ENCODE results near the gene PDE1A. TPM values are rescaled to one million over a fixed set of nuclear protein-coding genes. Genes with fewer than 3 reads are reported as not detected.

PDE1A gene
- total RNA-seq, 1 experiment from 2014 or later = not detected

- Mint-ChIP-seq H3K36me3 (ENCODE audit: insufficient read depth, unreplicated experiment) (no peaks in the 10 kb centered on the region), H3K9me3 (ENCODE audit: unreplicated experiment) (peaks cover 13% of the 10 kb centered on the region), H3K27ac (ENCODE audit: unreplicated experiment) (peak overlapping the region; percentile 78), H3K4me1 (ENCODE audit: low read depth, unreplicated experiment) (no peaks in the 10 kb centered on the region), H3K27me3 (ENCODE audit: insufficient read depth, unreplicated experiment) (no peaks in the 10 kb centered on the region), H3K4me3 (ENCODE audit: unreplicated experiment) (no peak overlapping the region)
- intact Hi-C loops (cut with micrococcal nuclease; ENCODE audit: unreplicated experiment) = no loop called here
- BruUV-seq (replicated peaks) = no TSS peak
- peaks cover 3% of the 10 kb centered on the region for H3K9me3 ChIP-seq
- no peak overlapping the region for H3K4me3 ChIP-seq (ENCODE audit: low read depth, low read length)
- CTCF ChIA-PET = no interaction called here
- POLR2A ChIA-PET = no interaction called here
- H3K27me3 ChIP-seq (replicated peaks; ENCODE audit: control insufficient read depth, insufficient read depth, low read length) = no peaks in the 10 kb centered on the region
- no peaks in the 10 kb centered on the region for H3K36me3 ChIP-seq (ENCODE audit: control insufficient read depth, insufficient read depth, low read length)
- H3K4me1 ChIP-seq = peaks cover 9% of the 10 kb centered on the region
- TF ChIP-seq, protein P1, sequence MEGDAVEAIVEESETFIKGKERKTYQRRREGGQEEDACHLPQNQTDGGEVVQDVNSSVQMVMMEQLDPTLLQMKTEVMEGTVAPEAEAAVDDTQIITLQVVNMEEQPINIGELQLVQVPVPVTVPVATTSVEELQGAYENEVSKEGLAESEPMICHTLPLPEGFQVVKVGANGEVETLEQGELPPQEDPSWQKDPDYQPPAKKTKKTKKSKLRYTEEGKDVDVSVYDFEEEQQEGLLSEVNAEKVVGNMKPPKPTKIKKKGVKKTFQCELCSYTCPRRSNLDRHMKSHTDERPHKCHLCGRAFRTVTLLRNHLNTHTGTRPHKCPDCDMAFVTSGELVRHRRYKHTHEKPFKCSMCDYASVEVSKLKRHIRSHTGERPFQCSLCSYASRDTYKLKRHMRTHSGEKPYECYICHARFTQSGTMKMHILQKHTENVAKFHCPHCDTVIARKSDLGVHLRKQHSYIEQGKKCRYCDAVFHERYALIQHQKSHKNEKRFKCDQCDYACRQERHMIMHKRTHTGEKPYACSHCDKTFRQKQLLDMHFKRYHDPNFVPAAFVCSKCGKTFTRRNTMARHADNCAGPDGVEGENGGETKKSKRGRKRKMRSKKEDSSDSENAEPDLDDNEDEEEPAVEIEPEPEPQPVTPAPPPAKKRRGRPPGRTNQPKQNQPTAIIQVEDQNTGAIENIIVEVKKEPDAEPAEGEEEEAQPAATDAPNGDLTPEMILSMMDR (IDR thresholded peaks at IDR 0.05; ENCODE audit: insufficient read depth in 1 of 2, low read depth in 1 of 2, low read length in 1 of 2, severe bottlenecking in 1 of 2, unreplicated experiment in 1 of 2) = no peak
- no peak for DNase-seq
Measured at GRCh38 chr2:182372661-182373060, 54.2 kb downstream of the PDE1A start.

DNA sequence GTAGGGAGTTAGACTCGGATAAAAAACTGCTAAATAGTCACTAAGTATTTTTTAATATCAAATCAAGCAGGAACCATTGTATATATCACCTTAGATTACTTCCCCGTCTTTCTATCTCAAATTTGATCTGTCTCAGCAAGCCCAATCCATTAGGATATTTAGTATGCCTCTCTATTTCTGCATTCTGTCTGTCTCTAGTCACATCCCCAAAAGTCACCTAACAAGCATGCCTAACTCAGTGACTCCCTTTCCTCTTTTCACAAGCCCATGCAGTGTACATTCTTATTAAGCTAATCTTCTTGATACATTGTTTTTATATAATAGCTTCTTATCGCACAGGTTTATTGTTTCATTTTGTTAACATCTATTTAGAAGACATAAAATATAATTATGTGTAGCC, 57.8 kb downstream of the PDE1A start:
- intact Hi-C loops (cut with micrococcal nuclease; ENCODE audit: unreplicated experiment) = no loop called here
- Histone ChIP-seq H3K27me3 (replicated peaks; ENCODE audit: control insufficient read depth, insufficient read depth, low read length) (no peaks in the 10 kb centered on the region), H3K4me1 (peaks cover 9% of the 10 kb centered on the region), H3K9me3 (peaks cover 3% of the 10 kb centered on the region), H3K4me3 (ENCODE audit: low read depth, low read length) (no peak overlapping the region), H3K36me3 (ENCODE audit: control insufficient read depth, insufficient read depth, low read length) (no peaks in the 10 kb centered on the region)
- no peak for DNase-seq
- TF ChIP-seq, protein P1 (IDR thresholded peaks at IDR 0.05; ENCODE audit: insufficient read depth in 1 of 2, low read depth in 1 of 2, low read length in 1 of 2, severe bottlenecking in 1 of 2, unreplicated experiment in 1 of 2) = no peak
- no TSS peak for BruUV-seq (replicated peaks)
- Mint-ChIP-seq H3K9me3 (ENCODE audit: unreplicated experiment) (no peaks in the 10 kb centered on the region), H3K36me3 (ENCODE audit: insufficient read depth, unreplicated experiment) (no peaks in the 10 kb centered on the region), H3K4me3 (ENCODE audit: unreplicated experiment) (no peak overlapping the region), H3K27me3 (ENCODE audit: insufficient read depth, unreplicated experiment) (no peaks in the 10 kb centered on the region), H3K4me1 (ENCODE audit: low read depth, unreplicated experiment) (no peaks in the 10 kb centered on the region), H3K27ac (ENCODE audit: unreplicated experiment) (no peak overlapping the region)
- ChIA-PET POLR2A (no interaction called here), CTCF (no interaction called here)

DNA sequence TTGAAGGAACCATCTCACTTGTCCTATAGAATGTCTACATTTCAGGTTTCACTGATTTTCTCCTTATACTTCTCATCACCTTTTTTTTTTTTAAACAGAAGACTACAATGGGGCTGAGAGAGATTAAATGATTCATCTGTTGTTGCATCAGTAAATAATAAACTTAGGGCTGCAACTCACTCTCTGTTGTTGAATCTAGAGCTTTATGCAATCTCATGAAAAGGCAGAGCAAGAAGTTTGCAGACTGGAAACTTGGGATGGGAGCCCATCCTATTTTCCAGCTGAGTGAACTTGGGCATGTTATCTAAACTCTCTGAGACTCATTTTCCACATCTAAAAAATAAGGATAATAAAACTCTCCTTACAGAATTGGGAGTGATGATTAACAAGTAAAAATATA, 58.4 kb downstream of the PDE1A start:
- H3K36me3 Mint-ChIP-seq (ENCODE audit: insufficient read depth, unreplicated experiment) = no peaks in the 10 kb centered on the region
- ChIA-PET POLR2A (no interaction called here), CTCF (no interaction called here)
- Histone ChIP-seq H3K4me3 (ENCODE audit: low read depth, low read length) (no peak overlapping the region), H3K36me3 (ENCODE audit: control insufficient read depth, insufficient read depth, low read length) (no peaks in the 10 kb centered on the region), H3K4me1 (peaks cover 9% of the 10 kb centered on the region), H3K27me3 (replicated peaks; ENCODE audit: control insufficient read depth, insufficient read depth, low read length) (no peaks in the 10 kb centered on the region), H3K9me3 (peaks cover 3% of the 10 kb centered on the region)
- H3K9me3 Mint-ChIP-seq (ENCODE audit: unreplicated experiment) = no peaks in the 10 kb centered on the region
- TF ChIP-seq, protein P1 (IDR thresholded peaks at IDR 0.05; ENCODE audit: insufficient read depth in 1 of 2, low read depth in 1 of 2, low read length in 1 of 2, severe bottlenecking in 1 of 2, unreplicated experiment in 1 of 2) = no peak
- no peak overlapping the region for H3K4me3 Mint-ChIP-seq (ENCODE audit: unreplicated experiment)
- intact Hi-C loops (cut with micrococcal nuclease; ENCODE audit: unreplicated experiment) = no loop called here
- no peak overlapping the region for H3K27ac Mint-ChIP-seq (ENCODE audit: unreplicated experiment)
- DNase-seq = no peak
- no TSS peak for BruUV-seq (replicated peaks)
- no peaks in the 10 kb centered on the region for H3K27me3 Mint-ChIP-seq (ENCODE audit: insufficient read depth, unreplicated experiment)
- H3K4me1 Mint-ChIP-seq (ENCODE audit: low read depth, unreplicated experiment) = no peaks in the 10 kb centered on the region
